Fibroblast of pulmonary artery (primary cell): ENCODE data around the gene UBASH3B.

Source experiments
- DNase-seq: peaks from one replicate; pipeline ENCODE4 v3.0.0-alpha.2; 2010; ENCODE audit warnings: low read depth
- H3K4me3 ChIP-seq: replicated peaks from 2 replicates; pipeline ENCODE4 v1.5.1; 2011; ENCODE audit warnings: low read depth, mild to moderate bottlenecking, control low read depth, low read length, moderate library complexity
- TF ChIP-seq, protein P1 (sequence below): IDR thresholded peaks from 2 replicates; pipeline ENCODE4 v1.5.1; 2011; ENCODE audit warnings: mild to moderate bottlenecking, control low read depth, low read length, inconsistent platforms; ENCODE audit errors: missing control alignments

The UBASH3B gene

GRCh38 chr11:122649116-122649515, 6.4 kb upstream of the UBASH3B start:
- no peak for DNase-seq
- no peak overlapping the region for H3K4me3 ChIP-seq
- TF ChIP-seq, protein P1, sequence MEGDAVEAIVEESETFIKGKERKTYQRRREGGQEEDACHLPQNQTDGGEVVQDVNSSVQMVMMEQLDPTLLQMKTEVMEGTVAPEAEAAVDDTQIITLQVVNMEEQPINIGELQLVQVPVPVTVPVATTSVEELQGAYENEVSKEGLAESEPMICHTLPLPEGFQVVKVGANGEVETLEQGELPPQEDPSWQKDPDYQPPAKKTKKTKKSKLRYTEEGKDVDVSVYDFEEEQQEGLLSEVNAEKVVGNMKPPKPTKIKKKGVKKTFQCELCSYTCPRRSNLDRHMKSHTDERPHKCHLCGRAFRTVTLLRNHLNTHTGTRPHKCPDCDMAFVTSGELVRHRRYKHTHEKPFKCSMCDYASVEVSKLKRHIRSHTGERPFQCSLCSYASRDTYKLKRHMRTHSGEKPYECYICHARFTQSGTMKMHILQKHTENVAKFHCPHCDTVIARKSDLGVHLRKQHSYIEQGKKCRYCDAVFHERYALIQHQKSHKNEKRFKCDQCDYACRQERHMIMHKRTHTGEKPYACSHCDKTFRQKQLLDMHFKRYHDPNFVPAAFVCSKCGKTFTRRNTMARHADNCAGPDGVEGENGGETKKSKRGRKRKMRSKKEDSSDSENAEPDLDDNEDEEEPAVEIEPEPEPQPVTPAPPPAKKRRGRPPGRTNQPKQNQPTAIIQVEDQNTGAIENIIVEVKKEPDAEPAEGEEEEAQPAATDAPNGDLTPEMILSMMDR: no peak

- no peak for DNase-seq
- TF ChIP-seq, protein P1: no peak
- no peak overlapping the region for H3K4me3 ChIP-seq
These were observed 4.9 kb upstream of the UBASH3B start for GRCh38 chr11:122650619-122651018.

DNA sequence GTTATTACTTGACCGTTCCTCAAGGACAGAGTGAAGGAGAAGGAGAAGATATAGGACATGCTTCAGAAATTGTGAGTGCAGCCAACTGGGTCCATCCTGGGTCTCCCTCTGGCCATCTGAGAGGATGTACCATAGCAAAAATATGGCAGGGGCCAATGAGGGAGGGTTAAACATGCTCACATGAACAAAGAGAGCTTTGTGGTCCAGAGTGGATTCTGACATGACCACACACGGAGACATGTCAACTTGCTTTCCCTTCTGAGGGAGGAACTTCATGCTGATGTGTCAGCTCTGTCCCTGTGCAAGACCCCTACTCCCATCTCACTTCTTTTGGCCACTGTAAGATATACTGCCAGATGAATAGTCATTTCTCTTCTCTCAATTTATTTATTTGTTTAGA, 3.0 kb upstream of the UBASH3B start:
- TF ChIP-seq, protein P1: no peak
- DNase-seq: no peak
- H3K4me3 ChIP-seq: no peak overlapping the region

DNA sequence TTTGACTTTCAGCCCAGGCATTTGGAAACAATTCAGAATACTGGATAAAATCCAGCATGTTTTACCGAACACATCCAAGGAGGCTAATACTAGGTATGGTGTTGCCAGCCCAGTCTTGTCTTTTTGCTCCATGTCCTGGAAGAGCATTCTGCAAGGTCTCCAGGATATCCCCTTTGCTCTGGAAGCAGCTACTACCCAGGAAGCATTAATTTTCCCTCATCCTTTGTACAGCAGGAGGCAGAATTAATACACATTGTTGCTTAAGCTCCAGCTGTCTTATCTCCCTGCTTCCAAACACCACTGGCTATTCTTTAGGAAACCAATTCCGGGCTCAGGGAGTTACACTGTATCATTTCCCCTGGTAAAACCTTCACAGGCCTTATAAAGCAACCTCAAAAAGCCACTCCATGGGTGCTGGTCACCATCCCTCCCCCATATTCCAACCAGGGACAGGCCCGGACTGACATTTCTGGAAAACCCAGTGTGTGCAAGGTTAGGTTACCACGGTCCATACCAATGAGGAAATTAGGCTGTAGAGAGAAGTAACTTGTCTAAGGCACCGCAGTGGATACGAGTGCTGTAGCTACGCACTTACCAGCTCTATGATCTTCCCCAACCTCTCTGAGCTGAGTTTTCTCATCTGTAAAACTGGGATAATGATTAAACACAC, 1.5 kb upstream of the UBASH3B start:
- H3K4me3 ChIP-seq: no peak overlapping the region
- TF ChIP-seq, protein P1: peak; percentile 49
- DNase-seq: peak; percentile 77

- peak overlapping the region; percentile 80 for H3K4me3 ChIP-seq
- TF ChIP-seq, protein P1: no peak
- DNase-seq: peak; percentile 56
These were observed 630 bp downstream of the UBASH3B start for GRCh38 chr11:122656073-122656630.

DNA sequence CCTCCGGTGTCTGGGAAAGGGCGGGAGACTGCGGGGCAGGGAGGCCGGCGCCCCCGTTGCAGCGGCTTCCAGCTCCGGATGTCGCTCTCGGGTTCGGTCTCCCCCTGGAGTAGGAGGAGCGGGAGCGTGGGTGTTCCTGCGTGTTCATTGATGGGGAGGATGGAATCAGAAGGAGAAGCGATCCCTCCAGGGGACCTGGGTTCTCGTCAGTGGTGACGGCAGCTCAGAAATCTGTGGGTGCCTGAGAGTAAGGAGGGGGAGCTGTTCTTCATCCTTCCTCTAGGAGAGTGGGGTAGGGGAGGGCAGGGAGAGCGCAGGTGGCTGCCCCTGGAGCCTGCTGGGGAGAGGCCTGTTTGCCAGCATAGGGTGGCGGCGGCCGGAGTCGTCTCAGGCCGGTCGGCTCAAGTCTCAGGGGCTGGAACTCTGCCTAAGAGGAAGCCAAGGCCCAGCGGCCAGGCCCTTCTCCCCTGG, 1.1 kb downstream of the UBASH3B start:
- TF ChIP-seq, protein P1: peak; percentile 2
- peak overlapping the region; percentile 80 for H3K4me3 ChIP-seq
- peak; percentile 27 for DNase-seq
